Pancreas (tissue), 10 donors: ENCODE measurements around the gene KRAS. TPM values are rescaled to one million over a fixed set of nuclear protein-coding genes. Genes with fewer than 3 reads are reported as not detected.

Experiments
- ATAC-seq, 4 donors: fragments of 200-7000 bp; cut with Tn5 transposase; one replicate each; pipeline versions ENCODE4 v1.8.0 to v1.9.1; 2020; ENCODE audit warnings: mild to moderate bottlenecking in 4 of 4, moderate library complexity in 4 of 4
- DNase-seq, 6 donors: peaks; one replicate each; pipeline ENCODE4 v3.0.0-alpha.2; 2020
- FAIRE-seq: peaks from 2 replicates; lab custom pipeline; 2012; peaks lifted over from hg19 to GRCh38; lab: Jason Lieb, UNC
- H3K27ac ChIP-seq, 4 donors: fragments of 200-600 bp; sonication (generic); 1 replicate in 3 of 4; 2 replicates in 1 of 4; pipeline versions ENCODE4 v1.5.0 to v1.8.0; 2020
- H3K27me3 ChIP-seq, 4 donors: fragments of 200-600 bp; one replicate each; pipeline ENCODE4 v1.8.0; 2021
- H3K36me3 ChIP-seq, 3 donors: fragments of 200-600 bp; sonication (generic) in 1 of 3; one replicate each; pipeline versions ENCODE4 v1.5.0 to v1.8.0; 2020 to 2021
- H3K4me1 ChIP-seq, 3 donors: fragments of 200-600 bp; one replicate each; pipeline ENCODE4 v1.8.0; 2021
- H3K4me3 ChIP-seq, 4 donors: fragments of 200-600 bp; sonication (generic) in 2 of 4; one replicate each; pipeline versions ENCODE4 v1.5.0 to v1.8.0; 2020 to 2021
- H3K9me3 ChIP-seq, 4 donors: fragments of 200-600 bp; one replicate each; pipeline ENCODE4 v1.8.0; 2021
- CTCF ChIP-seq, 4 donors: fragments of 200-600 bp; sonication (generic) in 3 of 4; IDR thresholded peaks; one replicate each; pipeline versions ENCODE4 v1.5.0 to v1.8.0; 2021; ENCODE audit warnings: antibody characterized with exemption in 4 of 4
- WGBS, 2 donors: extraction: QIAGEN DNeasy Blood & Tissue Kit; methylation state at CpG; one replicate each; pipeline ENCODE4 v1.1.7; 2013; 5-methylcytosine and 5-hydroxymethylcytosine counted together
- intact Hi-C, 3 donors: fragments of 100-400 bp; cut with DNase I; formaldehyde crosslinking; loops; one replicate each; pipeline versions ENCODE4 v1.11.1 to v1.14.2; 2022
- polyA plus RNA-seq, 2 donors: library from polyadenylated mRNA; stranded (reverse); fragments of 200-250 nt; gene quantifications; one replicate each; pipeline ENCODE4 v1.2.3, GENCODE V29; 2013
- total RNA-seq, 6 donors: library from RNA; stranded (reverse); fragmentation: NEBNext Ultra II Directional in 4 of 6; extraction: Animal tissue kit (Norgen Biotek cat#: 25700) in 4 of 6; gene quantifications; one replicate each; pipeline versions ENCODE4 v1.2.1 to v1.2.4, GENCODE V29; 2021 to 2023
- donor health status: healthy with polysubstance abuse.
- donor health status: DM: no; HTN: no; CAD: no; lungs with moderate emphysema.
- donor health status: DM: no; HTN: no; CAD: no.
- donor health status: control.
- donor health status: control.
- donor health status: Bipolar disorder and iron deficiency.
- donor health status: DM: yes; HTN: yes; CAD: no.
- donor health status: DM: no; HTN: no; CAD: no.
- donor health status: DM: no; HTN: no; CAD: no.
- donor health status: DM: yes; HTN: yes; CAD: no.

KRAS gene
- total and polyA plus RNA-seq, 8 donors: 3.1 to 17.6 (median 8.2) TPM

GRCh38 chr12:25256826-25257225 is 6.1 kb upstream of the KRAS start:
- no peaks in the 10 kb centered on the region for H3K36me3 ChIP-seq
- peak overlapping the region in 2 of 4 donors; percentile 45 to 64 for H3K27ac ChIP-seq
- peak; percentile 71 to 81 (median 74) for ATAC-seq
- intact Hi-C loops: no loop called here
- FAIRE-seq: no peak
- H3K4me1 ChIP-seq: peaks cover 22 to 39% (median 35%) of the 10 kb centered on the region in 3 donors
- H3K27me3 ChIP-seq: no peaks in the 10 kb centered on the region
- 41 to 43% methylated on average over 3 of the region's 3 CpGs for whole genome bisulfite sequencing, 2 donors
- DNase-seq: no peak
- TF ChIP-seq CTCF (IDR thresholded peaks at IDR 0.05): no peak
- H3K9me3 ChIP-seq: no peaks in the 10 kb centered on the region
- no peak overlapping the region for H3K4me3 ChIP-seq

- H3K4me1 ChIP-seq: peaks cover 27 to 42% (median 39%) of the 10 kb centered on the region in 3 donors
- TF ChIP-seq CTCF (IDR thresholded peaks at IDR 0.05): no peak
- no peak overlapping the region for H3K4me3 ChIP-seq
- intact Hi-C loops: no loop called here
- DNase-seq (no peak), ATAC-seq (peak; percentile 46 to 73 (median 68)), FAIRE-seq (no peak)
- H3K9me3 ChIP-seq: no peaks in the 10 kb centered on the region
- 30 to 42% methylated on average over 5 of the region's 5 CpGs for WGBS, 2 donors
- no peaks in the 10 kb centered on the region for H3K27me3 ChIP-seq
- H3K36me3 ChIP-seq: no peaks in the 10 kb centered on the region
- peak overlapping the region in 2 of 4 donors; percentile 45 to 64 for H3K27ac ChIP-seq
Measured at GRCh38 chr12:25256005-25256404, 5.3 kb upstream of the KRAS start.

GRCh38 chr12:25254271-25254880 is 3.6 kb upstream of the KRAS start:
- H3K9me3 ChIP-seq: no peaks in the 10 kb centered on the region
- peaks cover 27 to 42% (median 41%) of the 10 kb centered on the region in 3 donors for H3K4me1 ChIP-seq
- no peak overlapping the region for H3K27ac ChIP-seq
- intact Hi-C loops: loop anchor here in 1 of 3 donors (5.0 kb wide), 1 partner anchor 78 kb away; no protein-coding TSS in a partner anchor
- ATAC-seq (no peak), FAIRE-seq (no peak), DNase-seq (no peak)
- no peak for TF ChIP-seq CTCF (IDR thresholded peaks at IDR 0.05)
- 61 to 66% methylated on average over 4 of the region's 4 CpGs for WGBS, 2 donors
- H3K27me3 ChIP-seq: no peaks in the 10 kb centered on the region
- no peaks in the 10 kb centered on the region for H3K36me3 ChIP-seq
- H3K4me3 ChIP-seq: no peak overlapping the region

GRCh38 chr12:25253371-25254068 is 2.8 kb upstream of the KRAS start:
- TF ChIP-seq CTCF (IDR thresholded peaks at IDR 0.05): no peak
- WGBS, 2 donors: 78 to 83% methylated on average over 5 of the region's 5 CpGs
- H3K36me3 ChIP-seq: no peaks in the 10 kb centered on the region
- DNase-seq: no peak
- peak overlapping the region in 1 of 4 donors; percentile 21 for H3K27ac ChIP-seq
- no peaks in the 10 kb centered on the region for H3K27me3 ChIP-seq
- ATAC-seq: no peak
- H3K4me1 ChIP-seq: peaks cover 27 to 50% (median 42%) of the 10 kb centered on the region in 3 donors
- intact Hi-C loops: loop anchor here in 1 of 3 donors (5.0 kb wide), 1 partner anchor 79 kb away; no protein-coding TSS in a partner anchor
- FAIRE-seq: no peak
- no peak overlapping the region for H3K4me3 ChIP-seq
- H3K9me3 ChIP-seq: no peaks in the 10 kb centered on the region
